ENCODE measurements around the gene NEU2.
"Not testable (repeated sequence)": the region's sequence is repeated elsewhere in the genome, so short reads cannot be mapped to it uniquely, and the experiment has no call there.

Gene NEU2

GRCh38 chr2:233036162-233036838, 3.8 kb downstream of the NEU2 start:
- FAIRE-seq = no peak

DNA sequence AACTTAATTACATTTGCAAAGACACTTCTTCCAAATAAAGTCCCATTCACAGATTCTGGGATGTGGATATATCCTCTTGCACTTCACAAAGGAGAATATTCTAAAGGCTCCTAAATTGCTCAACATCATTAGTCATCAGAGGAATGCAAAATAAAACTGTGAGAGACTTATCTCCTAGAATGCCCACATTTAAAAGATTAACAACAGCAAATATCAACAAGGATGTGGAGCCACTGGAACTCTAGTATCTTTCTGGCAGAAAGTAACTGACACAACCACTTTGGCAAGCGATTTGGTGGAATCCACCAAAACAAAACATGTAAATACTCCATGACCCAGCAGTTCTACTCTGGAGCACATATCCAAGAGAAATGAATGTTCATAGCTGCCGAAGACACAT, 4.6 kb downstream of the NEU2 start:
- no peak for FAIRE-seq

DNA sequence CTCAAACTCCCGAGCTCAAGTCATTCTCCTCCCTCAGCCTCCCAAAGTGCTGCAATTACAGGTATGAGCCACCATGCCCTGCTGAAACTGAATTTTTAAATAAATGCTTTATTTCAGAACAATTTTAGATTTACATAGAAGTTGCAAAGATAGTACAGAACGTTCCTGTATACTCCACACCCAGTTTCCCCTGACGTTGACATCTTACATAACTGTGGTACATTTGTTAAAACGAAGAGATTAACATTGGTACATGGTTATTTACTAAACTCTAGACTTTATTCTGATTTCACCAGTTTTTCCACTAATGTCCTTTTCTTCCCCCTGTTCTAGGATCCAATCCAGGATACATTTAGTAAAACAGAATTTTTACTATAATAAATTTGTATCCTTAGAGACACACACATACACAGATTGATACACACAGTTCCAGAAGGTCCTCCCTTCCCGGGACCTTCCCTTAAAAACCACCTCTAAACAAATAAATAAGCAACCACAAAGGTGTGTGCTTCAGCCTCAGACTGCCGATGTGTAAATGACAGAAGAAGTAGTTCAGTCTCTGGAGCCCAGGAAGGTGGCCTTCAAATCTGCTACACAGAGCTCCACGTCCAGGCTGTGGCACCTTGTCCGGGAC, 6.9 kb downstream of the NEU2 start:
- FAIRE-seq = no peak

GRCh38 chr2:233039846-233040530, 7.5 kb downstream of the NEU2 start:
- no peak for FAIRE-seq

GRCh38 chr2:233040571-233040970, 8.1 kb downstream of the NEU2 start:
- no peak for FAIRE-seq

DNA sequence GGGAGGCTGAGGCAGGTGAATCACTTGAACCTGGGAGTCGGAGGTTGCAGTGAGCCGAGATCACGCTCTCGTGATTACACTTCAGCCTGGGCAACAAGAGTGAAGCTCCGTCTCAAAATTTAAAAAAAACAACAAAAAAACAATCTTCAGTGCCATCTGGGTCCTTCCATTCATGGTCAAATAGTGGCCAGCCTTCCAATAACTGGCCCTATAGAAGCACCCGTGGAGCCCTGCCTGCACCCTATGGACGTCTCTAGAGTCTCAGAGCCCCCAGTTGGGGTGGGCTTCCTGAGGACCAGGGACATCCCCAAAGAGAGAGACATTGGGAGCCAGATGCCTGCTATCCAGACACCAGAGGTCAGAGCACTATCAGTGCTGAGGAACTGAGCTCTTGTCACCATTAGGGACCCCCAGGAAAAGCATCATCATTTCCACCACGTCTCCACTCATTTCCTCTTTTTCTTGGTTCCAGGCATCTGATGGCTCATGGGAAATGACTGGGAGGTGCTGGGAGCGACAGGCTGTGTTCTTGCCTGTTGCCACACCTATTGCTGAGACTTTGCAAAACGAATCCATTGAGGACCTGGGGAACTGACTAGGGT, 9.4 kb downstream of the NEU2 start:
- no peak for FAIRE-seq

DNA sequence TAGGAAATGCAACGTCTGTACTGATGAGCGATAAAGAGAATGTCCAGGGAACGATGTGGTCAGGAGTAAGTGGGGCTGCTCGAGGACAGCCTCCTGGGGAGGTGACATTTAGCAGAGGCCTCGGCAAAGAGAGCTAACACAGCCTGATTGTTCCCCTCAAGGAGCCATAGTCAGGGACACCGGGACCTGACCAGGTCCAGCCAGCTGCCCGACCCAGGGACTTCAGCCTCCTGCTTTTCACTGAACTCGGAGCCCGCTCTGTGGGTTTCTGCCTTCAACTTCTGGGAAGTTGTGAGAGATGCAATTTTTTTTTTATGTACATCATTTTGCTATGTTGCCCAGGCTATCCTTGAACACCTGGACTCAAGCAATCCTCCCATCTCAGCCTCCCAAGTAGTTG, 10.1 kb downstream of the NEU2 start:
- no peak for FAIRE-seq

- no peak for FAIRE-seq
These were observed 12.6 kb downstream of the NEU2 start for GRCh38 chr2:233044974-233045605.

- no peak for FAIRE-seq
These were observed 14.7 kb downstream of the NEU2 start for GRCh38 chr2:233047206-233047605.

GRCh38 chr2:233047667-233048066, 15.2 kb downstream of the NEU2 start:
- no peak for FAIRE-seq

DNA sequence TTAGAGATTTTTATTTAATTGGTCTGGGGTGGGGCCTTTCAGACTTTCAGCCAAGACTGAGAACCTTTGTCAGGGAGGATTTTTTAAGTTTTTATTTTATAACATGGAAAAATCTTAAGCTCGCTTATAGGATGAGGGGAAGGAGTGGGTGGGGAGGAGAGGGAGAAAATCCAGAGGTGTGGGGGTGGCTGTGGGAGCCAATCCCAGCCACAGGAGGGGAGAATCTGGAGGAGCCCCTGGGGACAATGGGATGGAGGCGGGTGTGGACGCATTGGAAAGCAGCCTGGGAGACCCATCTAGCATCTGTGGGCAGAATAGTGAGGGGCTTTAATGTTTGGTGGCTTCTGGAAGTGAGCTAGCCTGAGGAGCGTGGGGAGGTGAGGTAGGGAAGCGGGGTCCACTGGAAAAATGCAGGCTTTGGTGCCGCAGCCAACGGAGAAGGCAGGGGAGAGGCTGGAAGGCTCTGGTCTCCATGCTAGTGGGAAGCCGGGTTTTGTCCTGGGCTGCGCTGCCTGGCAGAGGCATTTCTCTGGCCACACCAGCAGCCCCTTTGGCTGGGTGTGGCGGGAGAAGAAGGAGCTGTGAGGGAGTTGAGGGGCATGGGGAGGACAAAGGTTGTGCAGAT, 16.2 kb downstream of the NEU2 start:
- FAIRE-seq = no peak

GRCh38 chr2:233049194-233049761, 16.8 kb downstream of the NEU2 start:
- no peak for FAIRE-seq

DNA sequence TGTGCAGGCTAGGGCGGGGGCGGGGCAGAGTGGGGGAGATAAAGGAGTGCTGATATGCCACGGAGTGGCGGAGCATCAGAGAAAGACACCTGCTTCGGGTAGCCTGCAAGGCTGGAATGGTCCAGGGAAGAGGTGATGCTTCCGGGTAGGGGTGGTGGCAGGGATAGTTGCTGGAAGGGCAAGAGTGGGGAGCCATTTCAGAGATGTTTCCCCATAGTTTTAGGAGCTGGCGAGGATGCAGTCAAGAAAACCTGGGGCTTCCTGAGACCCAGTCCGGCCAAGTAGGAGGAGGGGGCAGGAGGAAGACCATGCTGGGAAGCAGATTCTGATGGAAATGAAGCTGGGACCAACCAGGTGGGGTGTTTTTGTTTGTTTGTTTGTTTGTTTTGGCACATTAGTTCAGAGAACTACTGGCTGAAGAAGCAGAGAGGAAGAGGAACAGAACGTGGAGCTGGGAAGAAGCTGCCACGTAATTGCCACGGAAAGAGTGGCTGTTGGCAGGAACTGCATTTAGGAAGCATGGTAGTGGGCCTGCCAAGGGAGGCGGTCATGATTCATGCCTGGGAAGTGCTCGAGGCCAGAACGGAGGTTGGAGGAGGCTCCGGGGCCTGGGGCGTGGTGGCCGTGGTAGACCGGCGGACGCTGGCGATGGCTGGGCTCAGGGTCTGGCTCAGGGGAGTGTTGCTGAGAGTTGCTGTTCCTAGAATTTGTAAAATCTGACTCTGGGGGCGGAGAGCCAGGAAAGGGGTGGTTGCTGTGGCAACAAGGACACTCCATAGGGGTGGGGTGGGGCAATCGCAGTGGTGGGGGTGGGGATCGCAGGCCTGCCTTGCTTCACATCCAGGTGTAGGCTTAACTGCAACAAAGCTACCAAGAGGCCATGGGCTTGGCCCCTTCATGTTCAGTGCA, 19.0 kb downstream of the NEU2 start:
- no peak for FAIRE-seq

- FAIRE-seq = not testable (repeated sequence)
These were observed 20.0 kb downstream of the NEU2 start for GRCh38 chr2:233052517-233052916.

DNA sequence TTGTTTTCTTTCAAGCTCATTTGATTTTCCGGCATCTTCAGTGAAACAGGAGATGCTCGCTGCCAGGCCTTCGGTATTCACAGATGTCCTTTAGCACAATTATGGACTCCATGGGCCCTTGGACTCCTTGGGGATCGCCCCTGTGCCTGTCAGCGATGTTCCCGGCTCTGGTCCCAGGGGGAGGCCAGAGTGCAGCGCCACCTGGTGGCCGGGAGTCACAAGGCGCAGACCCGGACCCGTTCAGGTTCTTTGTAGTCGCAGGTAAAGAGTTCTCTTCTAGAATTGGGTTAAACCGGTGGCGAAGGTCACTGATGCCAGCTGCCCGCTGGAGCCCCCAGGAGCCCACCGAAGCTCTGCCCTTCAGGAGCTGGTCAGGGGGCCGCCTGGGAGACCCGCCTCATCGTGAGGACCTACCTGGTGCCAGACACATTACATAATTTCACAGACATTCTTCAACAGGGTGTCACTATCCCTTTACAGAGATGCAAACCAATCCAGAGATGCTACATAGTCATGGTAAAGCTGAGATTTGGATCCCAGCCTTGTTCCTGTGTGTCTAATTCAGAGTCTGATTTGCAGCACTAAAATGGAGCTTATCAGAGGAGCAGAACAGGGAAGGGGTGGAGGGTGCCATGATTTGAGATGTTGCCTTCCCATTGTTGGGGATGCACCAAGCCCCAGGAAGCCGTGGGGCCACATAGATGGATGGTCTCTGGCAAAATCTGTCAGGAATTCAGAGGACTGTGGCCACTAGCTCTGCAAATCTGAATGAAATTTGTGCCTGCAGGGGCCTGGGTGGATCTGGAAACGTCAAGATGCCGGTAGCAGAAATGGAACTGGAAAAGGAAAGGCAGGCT, 21.7 kb downstream of the NEU2 start:
- FAIRE-seq = no peak

- FAIRE-seq = no peak
These were observed 22.9 kb downstream of the NEU2 start for GRCh38 chr2:233055362-233055761.

- FAIRE-seq = no peak
These were observed 24.6 kb downstream of the NEU2 start for GRCh38 chr2:233056961-233057605.

GRCh38 chr2:233058717-233059546, 26.5 kb downstream of the NEU2 start:
- FAIRE-seq = no peak

GRCh38 chr2:233059547-233059796, 27.0 kb downstream of the NEU2 start:
- no peak for FAIRE-seq

Data from G401.6 (cell line).